ENCODE measurements around the gene HELZ.

- TF ChIP-seq CTCF (conservative IDR thresholded peaks at IDR 0.05 in 1 of 2, IDR thresholded peaks at IDR 0.05 in 1 of 2; ENCODE audit: low read depth in 1 of 2, low read length in 2 of 2) (no peak), EZH2 (IDR thresholded peaks at IDR 0.05; ENCODE audit: low read length, missing control alignments) (no peak)
Measured at GRCh38 chr17:67246403-67246652, 1.3 kb upstream of the HELZ start.

All from fibroblast of lung (primary cell).